ENCODE results near the gene CDH9.

DNA sequence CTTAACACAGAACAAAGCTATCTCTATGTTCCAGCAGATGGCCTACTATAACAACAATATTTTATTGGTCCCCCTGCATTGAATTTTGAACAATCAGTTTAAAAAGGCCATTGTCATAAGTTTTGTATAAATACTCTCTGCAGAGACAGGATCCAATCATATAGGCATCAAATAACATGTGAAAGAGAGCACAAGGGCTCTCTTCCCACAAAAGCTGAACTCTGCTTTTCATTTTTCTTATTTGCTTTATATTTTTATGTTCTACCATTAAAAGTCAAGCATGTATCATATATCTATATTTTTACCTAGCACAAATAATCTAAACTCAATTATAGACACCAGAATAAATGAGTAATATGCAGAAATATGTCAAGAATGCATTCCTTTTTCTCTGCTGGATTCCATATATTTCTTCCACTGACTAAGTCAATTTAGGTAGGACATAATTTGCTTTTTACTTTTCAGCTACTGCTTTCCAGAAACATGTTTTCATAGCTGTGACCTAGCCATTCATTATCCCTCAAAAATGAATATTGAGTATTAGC lies 143.6 kb downstream of the CDH9 start:
- no peak for TF ChIP-seq POLR2AphosphoS5 (IDR thresholded peaks at IDR 0.05)
- TF ChIP-seq, protein P1, sequence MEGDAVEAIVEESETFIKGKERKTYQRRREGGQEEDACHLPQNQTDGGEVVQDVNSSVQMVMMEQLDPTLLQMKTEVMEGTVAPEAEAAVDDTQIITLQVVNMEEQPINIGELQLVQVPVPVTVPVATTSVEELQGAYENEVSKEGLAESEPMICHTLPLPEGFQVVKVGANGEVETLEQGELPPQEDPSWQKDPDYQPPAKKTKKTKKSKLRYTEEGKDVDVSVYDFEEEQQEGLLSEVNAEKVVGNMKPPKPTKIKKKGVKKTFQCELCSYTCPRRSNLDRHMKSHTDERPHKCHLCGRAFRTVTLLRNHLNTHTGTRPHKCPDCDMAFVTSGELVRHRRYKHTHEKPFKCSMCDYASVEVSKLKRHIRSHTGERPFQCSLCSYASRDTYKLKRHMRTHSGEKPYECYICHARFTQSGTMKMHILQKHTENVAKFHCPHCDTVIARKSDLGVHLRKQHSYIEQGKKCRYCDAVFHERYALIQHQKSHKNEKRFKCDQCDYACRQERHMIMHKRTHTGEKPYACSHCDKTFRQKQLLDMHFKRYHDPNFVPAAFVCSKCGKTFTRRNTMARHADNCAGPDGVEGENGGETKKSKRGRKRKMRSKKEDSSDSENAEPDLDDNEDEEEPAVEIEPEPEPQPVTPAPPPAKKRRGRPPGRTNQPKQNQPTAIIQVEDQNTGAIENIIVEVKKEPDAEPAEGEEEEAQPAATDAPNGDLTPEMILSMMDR (IDR thresholded peaks at IDR 0.05), result no peak
- no peak for TF ChIP-seq EP300 (IDR thresholded peaks at IDR 0.05; ENCODE audit: low read depth)
